A673 (cell line): ENCODE data around the gene MEG3. TPM values are rescaled to one million over a fixed set of nuclear protein-coding genes. Genes with fewer than 3 reads are reported as not detected.

ENCODE experiments used
- BruUV-seq: library from RNA; stranded (reverse); fragments of 400-500 nt; replicated peaks from 2 replicates; lab custom pipeline; 2021; lab: Mats Ljungman, UMichigan
- CTCF ChIA-PET: fragments of 300-600 bp; sonication (Branson Sonifier 250); formaldehyde crosslinking; loops from one replicate; lab custom pipeline; 2022; ENCODE audit warnings: antibody characterized with exemption; lab: Charles Lee
- POLR2A ChIA-PET: fragments of 300-600 bp; sonication (Branson Sonifier 250); formaldehyde crosslinking; loops from one replicate; lab custom pipeline; 2022; ENCODE audit warnings: antibody characterized with exemption; ENCODE audit not compliant: low non-redundant PET; lab: Charles Lee
- DNase-seq: peaks from one replicate; pipeline ENCODE4 v3.0.0-alpha.2; 2015; ENCODE audit warnings: low spot score
- H3K27ac ChIP-seq: fragments of 200-600 bp; sonication (generic); 2 replicates; pipeline ENCODE4 v1.5.1; 2016; ENCODE audit warnings: mixed run types, low read depth, mild to moderate bottlenecking, mixed read lengths, antibody characterized with exemption, low read length; ENCODE audit not compliant: poor library complexity, severe bottlenecking
- H3K27me3 ChIP-seq: fragments of 200-600 bp; sonication (generic); replicated peaks from 2 replicates; pipeline ENCODE4 v1.6.1; 2017; ENCODE audit warnings: mixed run types, low read depth, mild to moderate bottlenecking, mixed read lengths, antibody characterized with exemption, low read length; ENCODE audit not compliant: insufficient read depth, poor library complexity
- H3K36me3 ChIP-seq: fragments of 200-600 bp; sonication (generic); 2 replicates; pipeline ENCODE4 v1.6.1; 2016; ENCODE audit warnings: mixed run types, mild to moderate bottlenecking, mixed read lengths, antibody characterized with exemption, low read length; ENCODE audit not compliant: insufficient read depth, poor library complexity, severe bottlenecking
- H3K4me1 ChIP-seq: fragments of 200-600 bp; sonication (generic); 2 replicates; pipeline ENCODE4 v1.6.1; 2017; ENCODE audit warnings: mixed run types, mild to moderate bottlenecking, mixed read lengths, antibody characterized with exemption, low read length; ENCODE audit not compliant: insufficient read depth, poor library complexity, severe bottlenecking
- H3K4me3 ChIP-seq: fragments of 200-600 bp; sonication (generic); 2 replicates; pipeline ENCODE4 v1.5.1; 2016; ENCODE audit warnings: low read depth, mixed run types, mild to moderate bottlenecking, mixed read lengths, low read length; ENCODE audit not compliant: poor library complexity, severe bottlenecking
- H3K9me3 ChIP-seq: fragments of 200-600 bp; sonication (generic); 2 replicates; pipeline ENCODE4 v1.6.1; 2016; ENCODE audit warnings: mixed run types, low read depth, mild to moderate bottlenecking, mixed read lengths, antibody characterized with exemption, low read length; ENCODE audit not compliant: poor library complexity, severe bottlenecking
- EZH2 ChIP-seq: fragments of 200-600 bp; sonication (generic); IDR thresholded peaks from 2 replicates; pipeline ENCODE4 v1.6.1; 2017; ENCODE audit warnings: borderline replicate concordance, low read depth, mild to moderate bottlenecking, mixed read lengths, antibody characterized with exemption, low read length; ENCODE audit not compliant: poor library complexity, severe bottlenecking
- intact Hi-C: fragments of 100-400 bp; cut with micrococcal nuclease; formaldehyde crosslinking; loops from one replicate; pipeline ENCODE4 v1.10.0; 2022; ENCODE audit not compliant: unreplicated experiment
- total RNA-seq: library from RNA; stranded (reverse); gene quantifications from 2 replicates; pipeline ENCODE4 v1.2.3, GENCODE V29; 2021
- TF ChIP-seq, protein P1 (sequence below): fragments of 300-800, 200-600 bp; sonication (generic); conservative IDR thresholded peaks from 2 replicates; pipeline ENCODE4 v1.5.1; 2017; ENCODE audit warnings: low read depth, mild to moderate bottlenecking, antibody characterized with exemption, low read length, moderate library complexity, mixed read lengths

The MEG3 gene
- total RNA-seq, 1 experiment from 2014 or later: 58.7 TPM

DNA sequence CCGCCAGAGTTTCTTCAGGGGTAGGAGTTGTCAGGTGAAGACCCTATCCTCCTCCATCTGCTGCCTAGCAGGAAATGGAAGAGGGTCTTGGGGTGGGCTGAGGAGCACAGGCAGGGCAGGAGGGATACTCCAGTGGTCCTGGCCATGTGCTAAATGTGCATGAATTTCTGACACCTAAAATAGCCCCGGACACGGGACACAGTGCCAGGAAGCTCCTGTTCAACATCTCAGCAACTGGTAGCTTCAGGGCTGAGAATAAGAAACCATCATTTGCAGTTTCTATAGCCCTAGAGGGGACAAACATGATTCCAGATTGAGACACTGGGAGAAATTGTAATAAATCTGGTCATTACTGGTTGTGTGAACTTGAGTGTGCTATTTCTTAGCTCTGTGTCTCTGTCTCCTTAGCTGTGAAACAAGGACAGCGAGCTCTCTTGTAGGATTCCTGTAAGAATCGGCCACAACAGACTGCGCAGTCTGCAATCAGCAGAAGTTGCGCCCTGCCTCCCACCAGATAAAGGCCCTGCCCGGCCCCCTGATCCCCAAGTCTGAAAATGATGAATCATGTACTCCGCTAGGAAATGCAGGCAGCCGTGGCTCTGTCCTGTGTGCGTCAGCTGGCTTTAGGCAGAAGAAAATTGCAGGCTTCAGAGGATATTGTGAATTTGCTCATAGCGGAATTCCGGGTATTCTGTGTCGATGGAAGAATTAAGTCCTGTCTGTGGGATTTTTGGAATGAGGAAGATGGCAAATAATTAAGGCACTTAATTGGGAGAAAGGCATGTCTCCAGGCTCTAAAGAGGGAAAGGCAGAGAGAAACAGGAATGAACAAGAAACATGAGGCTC, 35.2 kb upstream of the MEG3 start:
- Histone ChIP-seq H3K36me3 (no peaks in the 10 kb centered on the region), H3K4me1 (no peaks in the 10 kb centered on the region), H3K27me3 (no peaks in the 10 kb centered on the region), H3K9me3 (no peaks in the 10 kb centered on the region), H3K4me3 (no peak overlapping the region), H3K27ac (no peak overlapping the region)
- TF ChIP-seq, protein P1, sequence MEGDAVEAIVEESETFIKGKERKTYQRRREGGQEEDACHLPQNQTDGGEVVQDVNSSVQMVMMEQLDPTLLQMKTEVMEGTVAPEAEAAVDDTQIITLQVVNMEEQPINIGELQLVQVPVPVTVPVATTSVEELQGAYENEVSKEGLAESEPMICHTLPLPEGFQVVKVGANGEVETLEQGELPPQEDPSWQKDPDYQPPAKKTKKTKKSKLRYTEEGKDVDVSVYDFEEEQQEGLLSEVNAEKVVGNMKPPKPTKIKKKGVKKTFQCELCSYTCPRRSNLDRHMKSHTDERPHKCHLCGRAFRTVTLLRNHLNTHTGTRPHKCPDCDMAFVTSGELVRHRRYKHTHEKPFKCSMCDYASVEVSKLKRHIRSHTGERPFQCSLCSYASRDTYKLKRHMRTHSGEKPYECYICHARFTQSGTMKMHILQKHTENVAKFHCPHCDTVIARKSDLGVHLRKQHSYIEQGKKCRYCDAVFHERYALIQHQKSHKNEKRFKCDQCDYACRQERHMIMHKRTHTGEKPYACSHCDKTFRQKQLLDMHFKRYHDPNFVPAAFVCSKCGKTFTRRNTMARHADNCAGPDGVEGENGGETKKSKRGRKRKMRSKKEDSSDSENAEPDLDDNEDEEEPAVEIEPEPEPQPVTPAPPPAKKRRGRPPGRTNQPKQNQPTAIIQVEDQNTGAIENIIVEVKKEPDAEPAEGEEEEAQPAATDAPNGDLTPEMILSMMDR: no peak
- no peak for TF ChIP-seq EZH2
- ChIA-PET CTCF (no interaction called here), POLR2A (no interaction called here)
- no TSS peak for BruUV-seq
- intact Hi-C loops: no loop called here
- DNase-seq: no peak

DNA sequence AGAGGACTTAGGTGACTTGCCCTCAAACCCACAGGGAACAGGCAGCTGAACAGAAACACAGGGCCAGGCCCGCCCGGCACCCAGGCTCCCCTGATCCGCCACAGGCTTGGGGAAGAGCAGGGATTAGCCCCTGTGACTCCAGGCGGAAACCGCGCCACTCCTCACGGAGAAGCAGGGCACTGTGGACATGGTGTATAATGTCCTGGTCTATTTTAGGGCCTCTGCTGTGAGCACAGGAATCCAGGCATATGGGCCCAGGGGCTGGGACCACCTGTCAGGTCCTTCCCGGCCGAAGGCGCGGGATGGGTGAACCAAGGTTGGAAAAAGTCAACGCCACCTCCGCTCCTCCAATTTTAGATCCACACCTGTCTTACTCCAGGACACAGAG, 34.6 kb upstream of the MEG3 start:
- no peaks in the 10 kb centered on the region for H3K27me3 ChIP-seq
- no TSS peak for BruUV-seq
- CTCF ChIA-PET: no interaction called here
- H3K27ac ChIP-seq: no peak overlapping the region
- H3K4me3 ChIP-seq: no peak overlapping the region
- intact Hi-C loops: no loop called here
- DNase-seq: no peak
- no peaks in the 10 kb centered on the region for H3K4me1 ChIP-seq
- no peaks in the 10 kb centered on the region for H3K9me3 ChIP-seq
- TF ChIP-seq, protein P1: no peak
- no peak for TF ChIP-seq EZH2
- POLR2A ChIA-PET: no interaction called here
- H3K36me3 ChIP-seq: no peaks in the 10 kb centered on the region

DNA sequence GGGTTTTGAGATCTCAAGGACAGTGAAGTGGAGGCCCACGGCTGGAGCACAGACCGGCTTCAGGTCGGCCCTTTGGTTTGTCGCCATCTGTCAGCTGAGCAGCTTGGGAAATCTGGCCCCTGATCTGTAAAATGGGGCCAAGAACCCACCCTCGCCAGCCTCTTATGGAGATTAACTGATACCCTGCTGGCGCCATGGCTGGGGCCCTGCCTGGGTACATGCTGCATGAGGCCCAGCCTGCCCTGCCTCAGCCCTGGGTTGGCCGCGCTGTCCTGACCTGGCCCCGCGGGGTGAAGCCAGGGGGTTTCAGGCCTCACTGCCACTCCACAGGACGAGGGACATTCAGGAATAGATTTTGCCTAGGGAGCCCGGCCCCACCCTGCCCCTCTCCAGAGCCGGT, 33.9 kb upstream of the MEG3 start:
- Histone ChIP-seq H3K4me1 (no peaks in the 10 kb centered on the region), H3K27ac (no peak overlapping the region), H3K36me3 (no peaks in the 10 kb centered on the region), H3K27me3 (no peaks in the 10 kb centered on the region), H3K9me3 (no peaks in the 10 kb centered on the region), H3K4me3 (no peak overlapping the region)
- TF ChIP-seq, protein P1: no peak
- TF ChIP-seq EZH2: no peak
- no peak for DNase-seq
- POLR2A ChIA-PET: no interaction called here
- intact Hi-C loops: no loop called here
- CTCF ChIA-PET: no interaction called here
- BruUV-seq: no TSS peak
